HG02642 (cell line): Measurements from ENCODE around the gene DALRD3.
"Not testable (repeated sequence)": the region's sequence is repeated elsewhere in the genome, so short reads cannot be mapped to it uniquely, and the experiment has no call there.

Experiments
- ATAC-seq: cut with Tn5 transposase; IDR thresholded peaks from one replicate; pipeline ENCODE4 v1.9.1; 2021; ENCODE audit warnings: mild to moderate bottlenecking; ENCODE audit not compliant: unreplicated experiment, poor library complexity

Gene DALRD3

DNA sequence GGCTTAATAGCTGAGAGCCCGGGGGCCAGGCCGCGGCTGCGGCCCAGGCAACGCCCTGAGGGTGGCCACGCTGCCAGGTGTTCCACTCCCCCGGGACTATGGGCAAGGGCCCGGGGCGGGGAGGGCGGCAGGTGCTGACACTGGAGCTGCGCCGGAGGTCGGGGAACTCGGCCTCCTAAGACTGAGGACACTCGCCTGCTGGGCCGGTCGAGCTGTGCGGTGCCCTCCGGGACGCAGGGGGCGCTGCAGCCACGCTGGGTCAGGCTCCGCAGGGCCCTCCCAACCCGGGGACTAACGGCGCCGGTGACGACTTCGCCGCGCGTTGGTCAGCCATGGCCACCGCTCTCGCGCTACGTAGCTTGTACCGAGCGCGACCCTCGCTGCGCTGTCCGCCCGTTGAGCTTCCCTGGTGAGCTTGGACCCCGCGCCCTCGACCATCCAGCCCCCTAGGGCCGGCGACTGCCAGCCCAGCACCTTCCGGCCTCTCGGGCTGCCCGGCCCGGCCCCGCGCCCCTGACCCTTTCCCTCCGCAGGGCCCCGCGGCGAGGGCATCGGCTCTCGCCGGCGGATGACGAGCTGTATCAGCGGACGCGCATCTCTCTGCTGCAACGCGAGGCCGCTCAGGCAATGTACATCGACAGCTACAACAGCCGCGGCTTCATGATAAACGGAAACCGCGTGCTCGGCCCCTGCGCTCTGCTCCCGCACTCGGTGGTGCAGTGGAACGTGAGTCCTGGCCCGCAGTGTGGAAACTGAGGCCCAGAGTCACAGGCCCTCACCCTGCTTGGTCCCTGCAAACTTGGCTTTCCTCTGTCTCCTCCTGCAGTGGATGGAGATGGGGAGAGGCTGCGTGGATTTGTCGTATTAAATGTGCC, 3.7 kb upstream of the DALRD3 start, which contains the start of gene NDUFAF3:
TSS of gene NDUFAF3 (plus strand) at position 309 of the 875 bp plus-strand sequence. CDS start at position 333, 24 bp downstream.
- ATAC-seq, result peak; percentile 62

- ATAC-seq, result peak; percentile 57
Observed at GRCh38 chr3:49021213-49021812, 2.9 kb upstream of the DALRD3 start.

DNA sequence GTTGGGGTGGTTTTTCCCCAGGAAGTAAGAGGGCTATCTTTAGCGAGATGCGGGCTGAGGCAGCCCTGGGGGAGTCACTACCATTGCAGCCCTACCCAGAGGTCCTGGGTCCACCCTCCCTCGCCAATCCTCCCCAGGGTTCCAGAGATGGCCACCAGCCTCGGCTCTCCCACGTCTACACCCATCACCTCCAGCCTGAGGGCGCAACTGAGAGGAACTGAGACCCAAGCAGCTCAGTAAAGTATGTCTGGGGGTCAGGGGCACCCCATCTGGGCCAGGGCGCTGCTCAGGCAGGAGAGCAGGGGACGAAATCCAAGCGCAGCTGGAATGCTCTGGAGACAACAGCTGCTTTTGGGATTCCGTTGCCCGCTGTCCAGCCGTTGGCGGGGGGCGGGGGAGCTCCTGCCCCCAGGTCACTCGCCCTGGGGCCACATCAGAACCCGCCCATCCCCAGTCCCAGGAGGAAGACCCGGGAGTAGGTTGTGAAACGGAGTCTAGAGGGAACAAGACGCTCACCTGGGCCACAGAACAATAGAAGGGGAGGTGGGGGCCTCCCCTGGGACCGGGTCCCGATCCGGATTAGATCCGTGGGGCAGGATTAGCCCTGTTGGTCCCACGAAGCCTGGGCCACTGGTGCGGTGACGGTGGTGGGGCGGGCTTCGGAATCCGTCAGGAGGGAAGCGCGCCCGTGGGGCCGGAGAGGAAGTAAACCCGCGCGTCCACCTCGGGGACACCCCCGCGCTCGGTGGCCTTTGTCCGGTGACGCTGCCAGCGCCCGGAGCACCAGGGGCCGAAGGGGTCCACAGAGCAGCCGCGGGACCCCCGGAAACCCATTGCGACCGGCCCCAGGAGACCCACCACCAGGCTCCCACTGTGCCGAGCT, 2.2 kb upstream of the DALRD3 start:
- ATAC-seq, result peak; percentile 2

GRCh38 chr3:49019941-49020329, 1.6 kb upstream of the DALRD3 start:
- ATAC-seq, result no peak

DNA sequence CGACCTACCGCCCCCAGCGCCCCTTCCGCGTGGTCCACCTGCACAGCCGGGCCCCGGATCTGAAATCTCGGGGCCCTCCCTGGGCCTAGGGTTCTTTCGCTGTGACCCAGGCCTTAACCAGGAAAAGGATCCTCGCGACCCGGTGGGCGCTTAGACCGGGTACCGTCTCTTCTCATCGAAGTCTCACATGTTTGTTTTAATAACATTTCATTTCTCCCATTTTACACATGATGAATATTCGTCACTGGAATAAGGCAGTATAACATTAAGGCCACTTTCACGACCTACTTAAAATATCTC, 277 bp upstream of the DALRD3 start:
- no peak for ATAC-seq

DNA sequence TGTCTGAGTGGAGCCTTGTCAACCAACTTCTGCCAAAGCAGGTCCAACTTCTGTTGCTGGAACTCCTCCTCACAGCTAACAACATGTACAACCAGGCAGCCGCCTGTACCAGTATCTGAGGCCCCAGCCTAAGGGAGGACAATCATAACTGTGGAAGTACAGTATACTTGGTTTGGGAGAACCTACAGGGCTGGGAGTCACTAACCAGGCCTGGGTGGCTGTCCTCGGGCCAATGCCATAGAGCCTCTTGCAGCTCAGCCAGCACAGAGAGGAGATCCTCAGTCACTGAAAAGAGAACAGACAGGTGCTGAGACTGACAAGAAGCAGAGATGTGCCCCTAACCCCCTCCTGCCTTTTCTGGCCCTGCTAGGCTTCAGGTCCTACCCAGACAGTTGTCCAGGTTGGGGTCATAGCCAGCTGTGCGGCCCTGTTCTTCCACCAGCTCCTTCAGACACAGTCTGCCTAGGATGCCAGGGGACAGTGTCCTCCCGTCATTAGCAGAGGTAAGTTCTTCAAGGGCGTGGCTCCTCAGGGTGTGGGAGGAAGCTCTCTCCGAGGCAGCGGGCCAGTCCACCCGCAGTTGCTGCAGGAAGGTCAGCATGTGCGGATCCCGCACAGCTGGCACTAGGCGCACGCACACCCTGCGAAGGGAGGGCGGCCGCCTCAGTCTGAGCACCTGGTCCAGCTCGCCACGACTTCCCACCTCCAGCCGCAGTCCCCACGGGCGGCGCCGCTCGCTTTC, 980 bp downstream of the DALRD3 start:
- ATAC-seq, result no peak

DNA sequence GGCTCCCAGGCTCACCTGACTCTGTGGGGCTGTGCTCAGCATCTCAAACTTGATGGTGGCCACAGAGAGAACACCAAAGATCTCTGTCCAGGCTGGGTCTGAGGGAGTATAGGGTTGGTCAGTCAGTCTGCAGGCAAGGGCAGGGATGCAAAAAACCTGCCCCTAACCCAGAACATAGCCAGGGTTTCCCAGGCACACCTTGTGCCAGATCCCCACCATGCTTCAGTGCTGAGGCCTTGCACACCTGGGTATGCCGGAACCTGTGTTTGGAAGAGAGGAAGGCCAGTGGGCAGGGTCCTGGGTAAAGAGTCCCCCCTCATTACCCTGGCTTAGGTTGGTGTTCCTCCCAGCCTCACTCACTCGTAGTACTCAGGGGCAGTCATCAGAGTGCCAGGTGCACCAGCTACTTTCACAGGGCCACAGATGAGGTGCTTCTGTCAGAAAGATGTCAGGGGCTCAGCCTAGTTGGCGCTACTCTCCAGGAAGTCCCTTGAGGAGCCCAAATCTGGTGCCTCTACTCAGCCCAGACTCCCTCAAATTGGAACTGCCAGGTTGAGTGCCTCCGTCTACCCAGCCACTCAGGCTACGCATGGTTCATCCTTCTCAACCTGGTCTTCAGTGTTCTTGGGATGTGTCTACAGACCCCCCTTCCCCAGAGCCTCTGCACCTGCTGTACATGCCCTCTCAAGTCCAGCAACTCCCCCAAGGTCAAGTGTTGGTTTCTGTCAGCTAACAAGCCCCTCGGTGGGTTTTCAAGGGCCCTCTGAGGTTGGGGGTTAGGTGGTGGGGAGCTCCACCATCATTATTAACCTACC, 1.8 kb downstream of the DALRD3 start:
- ATAC-seq, result no peak

DNA sequence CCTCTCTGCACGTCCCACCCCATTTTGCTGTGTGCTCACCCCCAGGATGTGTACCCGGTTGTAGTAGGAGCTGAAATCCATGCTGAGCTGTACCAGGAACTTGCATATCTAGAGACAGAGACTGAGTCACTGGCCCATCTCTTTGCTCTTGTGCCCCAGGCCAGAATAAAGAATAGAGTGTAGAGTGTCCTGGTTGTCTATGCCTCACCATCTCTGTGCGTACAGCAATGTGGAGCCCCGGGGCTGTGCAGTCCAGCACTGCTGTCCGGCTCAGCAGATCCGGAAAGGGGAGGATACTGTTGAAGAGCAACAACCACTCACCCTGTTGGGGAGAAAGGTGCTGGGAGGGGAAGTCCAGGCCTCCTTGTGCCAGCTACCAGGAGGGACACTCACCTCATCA, 2.6 kb downstream of the DALRD3 start:
- ATAC-seq, result no peak

- ATAC-seq, result no peak
Observed at GRCh38 chr3:49015072-49015471, 3.3 kb downstream of the DALRD3 start.

- no peak for ATAC-seq
Observed at GRCh38 chr3:49013738-49014660, 4.4 kb downstream of the DALRD3 start.

DNA sequence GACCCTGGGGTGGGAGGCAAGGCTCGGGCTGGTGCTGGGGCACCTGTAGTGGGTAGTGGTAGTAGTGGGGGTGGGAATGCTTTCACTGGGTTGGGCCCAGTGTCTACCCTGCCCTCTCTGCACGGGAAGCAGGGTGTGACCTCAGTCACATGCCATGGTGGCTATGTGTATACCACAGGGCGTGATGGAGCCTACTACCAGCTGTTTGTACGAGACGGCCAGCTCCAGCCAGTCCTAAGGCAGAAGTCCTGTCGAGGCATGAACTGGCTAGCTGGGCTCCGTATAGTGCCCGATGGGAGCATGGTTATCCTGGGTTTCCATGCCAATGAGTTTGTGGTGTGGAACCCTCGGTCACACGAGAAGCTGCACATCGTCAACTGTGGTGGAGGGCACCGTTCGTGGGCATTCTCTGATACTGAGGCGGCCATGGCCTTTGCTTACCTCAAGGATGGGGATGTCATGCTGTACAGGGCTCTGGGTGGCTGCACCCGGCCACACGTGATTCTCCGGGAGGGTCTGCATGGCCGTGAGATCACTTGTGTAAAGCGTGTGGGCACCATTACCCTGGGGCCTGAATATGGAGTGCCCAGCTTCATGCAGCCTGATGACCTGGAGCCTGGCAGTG, 5.2 kb downstream of the DALRD3 start:
- ATAC-seq, result no peak

DNA sequence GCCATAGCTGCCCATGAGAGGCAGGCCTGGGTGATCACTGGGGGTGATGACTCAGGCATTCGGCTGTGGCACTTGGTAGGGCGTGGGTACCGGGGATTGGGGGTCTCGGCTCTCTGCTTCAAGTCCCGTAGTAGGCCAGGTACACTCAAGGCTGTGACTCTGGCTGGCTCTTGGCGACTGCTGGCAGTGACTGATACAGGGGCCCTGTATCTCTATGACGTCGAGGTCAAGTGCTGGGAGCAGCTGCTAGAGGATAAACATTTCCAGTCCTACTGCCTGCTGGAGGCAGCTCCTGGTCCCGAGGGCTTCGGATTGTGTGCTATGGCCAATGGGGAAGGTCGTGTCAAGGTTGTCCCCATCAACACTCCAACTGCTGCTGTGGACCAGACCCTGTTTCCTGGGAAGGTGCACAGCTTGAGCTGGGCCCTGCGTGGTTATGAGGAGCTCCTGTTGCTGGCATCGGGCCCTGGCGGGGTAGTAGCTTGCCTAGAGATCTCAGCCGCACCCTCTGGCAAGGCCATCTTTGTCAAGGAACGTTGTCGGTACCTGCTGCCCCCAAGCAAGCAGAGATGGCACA, 5.9 kb downstream of the DALRD3 start:
- ATAC-seq, result no peak

- ATAC-seq, result no peak
Observed at GRCh38 chr3:49009396-49009795, 9.0 kb downstream of the DALRD3 start.

DNA sequence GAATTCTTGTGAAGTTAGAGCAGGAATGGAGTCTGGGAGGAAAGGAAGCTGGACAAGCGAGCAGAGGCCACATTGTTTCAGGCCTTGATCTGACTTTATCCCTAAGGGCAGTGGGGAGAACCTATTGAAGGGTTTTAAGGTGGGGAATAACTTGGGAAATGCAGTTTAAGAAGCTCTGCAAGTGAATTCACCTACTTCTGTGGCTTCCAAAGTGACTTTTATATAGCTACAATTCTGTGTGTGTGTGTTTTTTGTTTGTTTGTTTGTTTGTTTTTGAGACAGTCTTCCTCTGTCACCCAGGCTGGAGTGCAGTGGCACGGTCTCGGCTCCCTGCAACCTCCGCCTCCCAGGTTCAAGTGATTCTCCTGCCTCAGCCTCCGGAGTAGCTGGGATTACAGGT, 9.8 kb downstream of the DALRD3 start:
- not testable (repeated sequence) for ATAC-seq

- peak; percentile 42 for ATAC-seq
Observed at GRCh38 chr3:49007771-49008528, 10.4 kb downstream of the DALRD3 start.

DNA sequence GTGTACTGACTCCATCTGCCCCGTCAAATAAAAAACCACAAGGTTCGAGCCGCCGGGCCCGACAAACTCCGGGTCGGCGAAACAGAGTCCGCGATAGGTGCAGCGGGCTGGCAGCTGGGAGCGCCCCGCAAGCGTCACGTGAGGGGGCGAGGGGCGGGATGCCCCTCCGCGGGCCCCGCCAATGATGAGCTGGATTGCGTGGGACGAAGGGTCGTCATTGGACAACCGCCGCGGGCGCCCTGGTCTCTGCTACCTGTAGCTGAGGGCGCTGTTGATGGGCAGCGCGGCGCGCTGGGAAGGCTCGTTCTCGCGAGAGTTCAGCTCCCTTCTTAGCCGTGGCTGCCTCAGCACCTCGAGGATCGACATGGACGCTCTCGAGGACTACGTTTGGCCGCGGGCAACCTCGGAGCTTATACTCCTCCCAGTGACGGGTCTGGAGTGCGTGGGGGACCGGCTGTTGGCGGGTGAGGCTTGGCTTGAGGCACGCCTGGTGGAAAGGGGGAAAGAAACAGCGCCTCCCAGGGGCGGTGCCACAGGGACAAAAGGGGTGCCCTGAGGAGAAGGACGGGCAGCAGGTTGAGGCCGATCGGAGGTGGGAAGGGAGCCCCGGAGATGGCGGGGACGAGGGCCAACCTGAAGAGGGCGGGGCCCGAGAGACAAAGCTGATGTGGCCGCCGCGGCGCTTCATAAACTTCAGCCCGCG, 11.2 kb downstream of the DALRD3 start, which contains the start of gene WDR6:
TSS of gene WDR6 (plus strand) at position 324 of the 703 bp plus-strand sequence. CDS start at position 365, 41 bp downstream.
- peak; percentile 88 for ATAC-seq
